IMR-90 (cell line): ENCODE results near the gene KLHL12. TPM values are rescaled to one million over a fixed set of nuclear protein-coding genes. Genes with fewer than 3 reads are reported as not detected.

Source experiments
- ATAC-seq: fragments of 200-7000 bp; cut with Tn5 transposase; 2 replicates; pipeline ENCODE4 v1.9.1; 2020; ENCODE audit warnings: low read depth, mild to moderate bottlenecking, moderate library complexity
- BruUV-seq: library from RNA; stranded (reverse); fragments of 400-500 nt; replicated peaks from 2 replicates; lab custom pipeline; 2021; lab: Mats Ljungman, UMichigan
- CTCF ChIA-PET: fragments of 300-600 bp; formaldehyde crosslinking; extraction: SDS; loops from one replicate; lab custom pipeline; 2021; ENCODE audit warnings: antibody characterized with exemption; lab: Yijun Ruan, JAX
- POLR2A ChIA-PET: fragments of 300-600 bp; sonication (Branson Sonifier 250); formaldehyde crosslinking; loops from one replicate; lab custom pipeline; 2022; ENCODE audit warnings: antibody characterized with exemption; ENCODE audit not compliant: unreplicated experiment; lab: Charles Lee
- DNase-seq: peaks from one replicate; pipeline ENCODE4 v3.0.0; 2013
- H2AFZ ChIP-seq: replicated peaks from 2 replicates; pipeline ENCODE3; 2013; ENCODE audit warnings: low read length, mild to moderate bottlenecking; ENCODE audit not compliant: poor library complexity
- H2AK5ac ChIP-seq: 2 replicates; pipeline ENCODE4 v1.6.1; 2013; ENCODE audit warnings: low read depth, low read length, inconsistent platforms
- H2AK9ac ChIP-seq: replicated peaks from 2 replicates; pipeline ENCODE3; 2013; ENCODE audit warnings: mild to moderate bottlenecking, low read depth, low read length, moderate library complexity; ENCODE audit not compliant: poor library complexity
- H2BK120ac ChIP-seq: 2 replicates; pipeline ENCODE4 v1.6.1; 2013; ENCODE audit warnings: low read depth, low read length, inconsistent platforms
- H2BK15ac ChIP-seq: 3 replicates; pipeline ENCODE4 v1.6.1; 2013; ENCODE audit warnings: low read depth, low read length, inconsistent platforms
- H2BK20ac ChIP-seq: 2 replicates; pipeline ENCODE4 v1.6.1; 2013; ENCODE audit warnings: low read depth, mild to moderate bottlenecking, inconsistent platforms, low read length, moderate library complexity
- H2BK5ac ChIP-seq: 2 replicates; pipeline ENCODE4 v1.6.1; 2013; ENCODE audit warnings: mild to moderate bottlenecking, low read depth, low read length, inconsistent platforms; ENCODE audit not compliant: poor library complexity, severe bottlenecking
- H3K14ac ChIP-seq: replicated peaks from 2 replicates; pipeline ENCODE4 v1.6.1; 2013; ENCODE audit warnings: low read depth, low read length, inconsistent platforms
- H3K18ac ChIP-seq: 2 replicates; pipeline ENCODE4 v1.6.1; 2013; ENCODE audit warnings: low read depth, low read length, control low read depth
- H3K23ac ChIP-seq: 2 replicates; pipeline ENCODE4 v1.6.1; 2013; ENCODE audit warnings: low read depth, low read length, inconsistent platforms
- H3K27ac ChIP-seq: 2 replicates; pipeline ENCODE4 v1.5.1; 2013; ENCODE audit warnings: mild to moderate bottlenecking, control low read depth, low read length; ENCODE audit not compliant: insufficient read depth
- H3K27me3 ChIP-seq: 2 replicates; pipeline ENCODE4 v1.6.1; 2013; ENCODE audit warnings: low read length; ENCODE audit not compliant: control insufficient read depth, insufficient read depth
- H3K36me3 ChIP-seq: 2 replicates; pipeline ENCODE4 v1.6.1; 2013; ENCODE audit warnings: low read length, mixed read lengths; ENCODE audit not compliant: control insufficient read depth, insufficient read depth
- H3K4ac ChIP-seq: 2 replicates; pipeline ENCODE4 v1.6.1; 2013; ENCODE audit warnings: low read depth, low read length, inconsistent platforms
- H3K4me1 ChIP-seq: 2 replicates; pipeline ENCODE4 v1.6.1; 2013; ENCODE audit warnings: low read length, mixed read lengths; ENCODE audit not compliant: control insufficient read depth, insufficient read depth
- H3K4me2 ChIP-seq: 2 replicates; pipeline ENCODE4 v1.6.1; 2013; ENCODE audit warnings: low read depth, mild to moderate bottlenecking, control low read depth, low read length, moderate library complexity
- H3K4me3 ChIP-seq: 2 replicates; pipeline ENCODE4 v1.5.1; 2013; ENCODE audit warnings: low read depth, mild to moderate bottlenecking, control low read depth, low read length, moderate library complexity; ENCODE audit not compliant: insufficient read depth
- H3K56ac ChIP-seq: 2 replicates; pipeline ENCODE4 v1.6.1; 2013; ENCODE audit warnings: low read length, inconsistent platforms; ENCODE audit not compliant: insufficient read depth; ENCODE audit errors: extremely low read depth
- H3K79me1 ChIP-seq, 2 experiments: 2 replicates each; pipeline ENCODE4 v1.6.1; 2013; ENCODE audit warnings: low read length in 2 of 2, inconsistent platforms in 1 of 2, low read depth in 1 of 2
- H3K9ac ChIP-seq: 2 replicates; pipeline ENCODE4 v1.6.1; 2013; ENCODE audit warnings: low read depth, low read length, control low read depth
- H3K9me1 ChIP-seq: 2 replicates; pipeline ENCODE4 v1.6.1; 2013; ENCODE audit warnings: low read length, inconsistent platforms; ENCODE audit not compliant: insufficient read depth
- H3K9me3 ChIP-seq: 2 replicates; pipeline ENCODE4 v1.6.1; 2013; ENCODE audit warnings: low read length; ENCODE audit not compliant: control insufficient read depth, insufficient read depth
- H4K20me1 ChIP-seq: 2 replicates; pipeline ENCODE4 v1.6.1; 2013; ENCODE audit warnings: low read length, inconsistent platforms; ENCODE audit not compliant: insufficient read depth
- H4K5ac ChIP-seq: 2 replicates; pipeline ENCODE4 v1.6.1; 2013; ENCODE audit warnings: mild to moderate bottlenecking, low read depth, low read length, control low read depth
- H4K8ac ChIP-seq, 2 experiments: 2 replicates each; pipeline ENCODE4 v1.6.1; 2013; ENCODE audit warnings: low read depth in 2 of 2, low read length in 2 of 2, control low read depth in 1 of 2, inconsistent platforms in 1 of 2
- H4K91ac ChIP-seq: 2 replicates; pipeline ENCODE4 v1.6.1; 2013; ENCODE audit warnings: low read depth, low read length, inconsistent platforms; ENCODE audit not compliant: insufficient read depth
- CEBPB ChIP-seq: IDR thresholded peaks from 2 replicates; pipeline ENCODE4 v1.6.1; 2012; ENCODE audit warnings: low read depth, low read length, improper control_type of control experiment
- FOS ChIP-seq: fragments of 150-350 bp; IDR thresholded peaks from 2 replicates; pipeline ENCODE4 v1.6.1; 2016; ENCODE audit warnings: low read depth, low read length
- MXI1 ChIP-seq: IDR thresholded peaks from 2 replicates; pipeline ENCODE4 v1.6.1; 2012; ENCODE audit warnings: low read depth, mild to moderate bottlenecking, low read length, moderate library complexity, borderline replicate concordance
- RAD21 ChIP-seq: IDR thresholded peaks from 2 replicates; pipeline ENCODE4 v1.6.1; 2012; ENCODE audit warnings: low read length, improper control_type of control experiment
- USF2 ChIP-seq: fragments of 150-350 bp; IDR thresholded peaks from 2 replicates; pipeline ENCODE4 v1.6.1; 2017; ENCODE audit warnings: mild to moderate bottlenecking, antibody characterized with exemption, low read length, low read depth
- WGBS, 2 experiments: methylation state at CpG; one replicate each; pipeline versions ENCODE4 v1.1.5 to v1.1.7; 2013; ENCODE audit warnings: missing lambda C conversion rate in 2 of 2; ENCODE audit not compliant: insufficient read length in 1 of 2; ENCODE audit errors: extremely low coverage in 2 of 2; 5-methylcytosine and 5-hydroxymethylcytosine counted together
- dilution Hi-C: fragments of 300-500 bp; cut with HindIII; formaldehyde crosslinking; loops from one replicate; pipeline ENCODE4 v1.14.3; 2018; ENCODE audit warnings: low sequenced_read_pairs; ENCODE audit not compliant: unreplicated experiment
- in situ Hi-C: fragments of 300-500 bp; cut with MboI; formaldehyde crosslinking; loops from 3 replicates; pipeline ENCODE4 v1.14.3; 2019; ENCODE audit warnings: low sequenced_read_pairs, inconsistent platforms, mixed read lengths
- intact Hi-C: fragments of 100-400 bp; cut with micrococcal nuclease; formaldehyde crosslinking; loops from 2 replicates; pipeline ENCODE4 v1.10.0; 2022
- polyA plus RNA-seq, 3 experiments: library from polyadenylated mRNA; depleted of rRNA; stranded (reverse); fragments of >200 nt; gene quantifications; 2 replicates each; pipeline ENCODE4 v1.2.3, GENCODE V29; 2012; ENCODE audit warnings: low replicate concordance in 1 of 3
- total RNA-seq: library from RNA; depleted of rRNA; stranded (reverse); fragments of >200 nt; gene quantifications from 2 replicates; pipeline ENCODE4 v1.2.3, GENCODE V29; 2012

Gene KLHL12
- total and polyA plus RNA-seq, 2 of the 4 experiments (the other 2 are of a cell fraction): 17.2 to 38.4 TPM

DNA sequence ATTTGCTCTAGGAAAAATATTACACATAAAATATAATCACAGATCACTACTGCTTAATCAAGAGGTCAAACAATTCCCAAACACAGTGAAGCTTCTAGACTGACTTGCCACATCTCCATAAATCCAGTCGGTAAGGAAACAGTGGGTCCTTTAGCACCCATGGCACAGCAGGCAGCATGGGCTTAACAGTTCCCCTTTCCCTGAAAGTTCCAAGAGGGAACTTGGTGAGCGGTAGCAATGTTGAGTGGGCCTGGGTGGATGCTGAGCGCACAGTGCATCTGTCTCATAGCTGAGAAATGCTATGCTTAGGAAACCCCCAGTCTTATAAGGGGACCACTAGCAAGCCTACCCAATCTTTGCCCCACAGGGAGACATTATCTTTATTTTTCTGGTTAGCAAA, 47.8 kb upstream of the KLHL12 start:
- H3K18ac ChIP-seq: no peak overlapping the region
- BruUV-seq: no TSS peak
- H3K56ac ChIP-seq: no peak overlapping the region
- H4K5ac ChIP-seq: no peak overlapping the region
- H2BK120ac ChIP-seq: no peak overlapping the region
- H4K20me1 ChIP-seq: no peaks in the 10 kb centered on the region
- in situ Hi-C loops (no loop called here), intact Hi-C loops (loop anchor here (2.0 kb wide), 1 partner anchor 74 kb away; no protein-coding TSS in a partner anchor), dilution Hi-C loops (no loop called here)
- H3K9ac ChIP-seq: no peak overlapping the region
- H3K4ac ChIP-seq: no peak overlapping the region
- H2BK15ac ChIP-seq: no peak overlapping the region
- H4K8ac ChIP-seq: no peak overlapping the region
- no peak overlapping the region for H3K4me2 ChIP-seq
- no peak overlapping the region for H3K23ac ChIP-seq
- no peak overlapping the region for H2AK9ac ChIP-seq
- H3K14ac ChIP-seq: no peak overlapping the region
- no peak overlapping the region for H2AK5ac ChIP-seq
- H2BK5ac ChIP-seq: no peak overlapping the region
- H3K9me3 ChIP-seq: no peaks in the 10 kb centered on the region
- H2AFZ ChIP-seq: no peak overlapping the region
- no peak for ATAC-seq
- H3K27ac ChIP-seq: no peak overlapping the region
- H3K9me1 ChIP-seq: no peaks in the 10 kb centered on the region
- H2BK20ac ChIP-seq: no peak overlapping the region
- H4K91ac ChIP-seq: no peak overlapping the region
- H3K4me3 ChIP-seq: no peak overlapping the region
- no peaks in the 10 kb centered on the region for H3K36me3 ChIP-seq
- no peaks in the 10 kb centered on the region for H3K79me1 ChIP-seq
- WGBS, 2 experiments: no CpG with 5 or more reads among the region's 3 CpGs
- DNase-seq: no peak
- no peak for TF ChIP-seq FOS
- no peak for TF ChIP-seq CEBPB
- TF ChIP-seq USF2: no peak
- no peak for TF ChIP-seq RAD21
- TF ChIP-seq MXI1: no peak
- POLR2A ChIA-PET: no interaction called here
- H3K4me1 ChIP-seq: no peaks in the 10 kb centered on the region
- H3K27me3 ChIP-seq: peaks cover 44% of the 10 kb centered on the region
- CTCF ChIA-PET: no interaction called here
